IMR-90 (cell line): ENCODE results near the gene RBKS. TPM values are rescaled to one million over a fixed set of nuclear protein-coding genes. Genes with fewer than 3 reads are reported as not detected.

ENCODE experiments used
- ATAC-seq: fragments of 200-7000 bp; cut with Tn5 transposase; 2 replicates; pipeline ENCODE4 v1.9.1; 2020; ENCODE audit warnings: low read depth, mild to moderate bottlenecking, moderate library complexity
- BruUV-seq: library from RNA; stranded (reverse); fragments of 400-500 nt; replicated peaks from 2 replicates; lab custom pipeline; 2021; lab: Mats Ljungman, UMichigan
- CTCF ChIA-PET: fragments of 300-600 bp; formaldehyde crosslinking; extraction: SDS; loops from one replicate; lab custom pipeline; 2021; ENCODE audit warnings: antibody characterized with exemption; lab: Yijun Ruan, JAX
- POLR2A ChIA-PET: fragments of 300-600 bp; sonication (Branson Sonifier 250); formaldehyde crosslinking; loops from one replicate; lab custom pipeline; 2022; ENCODE audit warnings: antibody characterized with exemption; ENCODE audit not compliant: unreplicated experiment; lab: Charles Lee
- DNase-seq: peaks from one replicate; pipeline ENCODE4 v3.0.0; 2013
- H2AFZ ChIP-seq: replicated peaks from 2 replicates; pipeline ENCODE3; 2013; ENCODE audit warnings: low read length, mild to moderate bottlenecking; ENCODE audit not compliant: poor library complexity
- H2AK5ac ChIP-seq: 2 replicates; pipeline ENCODE4 v1.6.1; 2013; ENCODE audit warnings: low read depth, low read length, inconsistent platforms
- H2AK9ac ChIP-seq: replicated peaks from 2 replicates; pipeline ENCODE3; 2013; ENCODE audit warnings: mild to moderate bottlenecking, low read depth, low read length, moderate library complexity; ENCODE audit not compliant: poor library complexity
- H2BK120ac ChIP-seq: 2 replicates; pipeline ENCODE4 v1.6.1; 2013; ENCODE audit warnings: low read depth, low read length, inconsistent platforms
- H2BK15ac ChIP-seq: 3 replicates; pipeline ENCODE4 v1.6.1; 2013; ENCODE audit warnings: low read depth, low read length, inconsistent platforms
- H2BK20ac ChIP-seq: 2 replicates; pipeline ENCODE4 v1.6.1; 2013; ENCODE audit warnings: low read depth, mild to moderate bottlenecking, inconsistent platforms, low read length, moderate library complexity
- H2BK5ac ChIP-seq: 2 replicates; pipeline ENCODE4 v1.6.1; 2013; ENCODE audit warnings: mild to moderate bottlenecking, low read depth, low read length, inconsistent platforms; ENCODE audit not compliant: poor library complexity, severe bottlenecking
- H3K14ac ChIP-seq: replicated peaks from 2 replicates; pipeline ENCODE4 v1.6.1; 2013; ENCODE audit warnings: low read depth, low read length, inconsistent platforms
- H3K18ac ChIP-seq: 2 replicates; pipeline ENCODE4 v1.6.1; 2013; ENCODE audit warnings: low read depth, low read length, control low read depth
- H3K23ac ChIP-seq: 2 replicates; pipeline ENCODE4 v1.6.1; 2013; ENCODE audit warnings: low read depth, low read length, inconsistent platforms
- H3K27ac ChIP-seq: 2 replicates; pipeline ENCODE4 v1.5.1; 2013; ENCODE audit warnings: mild to moderate bottlenecking, control low read depth, low read length; ENCODE audit not compliant: insufficient read depth
- H3K27me3 ChIP-seq: 2 replicates; pipeline ENCODE4 v1.6.1; 2013; ENCODE audit warnings: low read length; ENCODE audit not compliant: control insufficient read depth, insufficient read depth
- H3K36me3 ChIP-seq: 2 replicates; pipeline ENCODE4 v1.6.1; 2013; ENCODE audit warnings: low read length, mixed read lengths; ENCODE audit not compliant: control insufficient read depth, insufficient read depth
- H3K4ac ChIP-seq: 2 replicates; pipeline ENCODE4 v1.6.1; 2013; ENCODE audit warnings: low read depth, low read length, inconsistent platforms
- H3K4me1 ChIP-seq: 2 replicates; pipeline ENCODE4 v1.6.1; 2013; ENCODE audit warnings: low read length, mixed read lengths; ENCODE audit not compliant: control insufficient read depth, insufficient read depth
- H3K4me2 ChIP-seq: 2 replicates; pipeline ENCODE4 v1.6.1; 2013; ENCODE audit warnings: low read depth, mild to moderate bottlenecking, control low read depth, low read length, moderate library complexity
- H3K4me3 ChIP-seq: 2 replicates; pipeline ENCODE4 v1.5.1; 2013; ENCODE audit warnings: low read depth, mild to moderate bottlenecking, control low read depth, low read length, moderate library complexity; ENCODE audit not compliant: insufficient read depth
- H3K56ac ChIP-seq: 2 replicates; pipeline ENCODE4 v1.6.1; 2013; ENCODE audit warnings: low read length, inconsistent platforms; ENCODE audit not compliant: insufficient read depth; ENCODE audit errors: extremely low read depth
- H3K79me1 ChIP-seq, 2 experiments: 2 replicates each; pipeline ENCODE4 v1.6.1; 2013; ENCODE audit warnings: low read length in 2 of 2, inconsistent platforms in 1 of 2, low read depth in 1 of 2
- H3K9ac ChIP-seq: 2 replicates; pipeline ENCODE4 v1.6.1; 2013; ENCODE audit warnings: low read depth, low read length, control low read depth
- H3K9me1 ChIP-seq: 2 replicates; pipeline ENCODE4 v1.6.1; 2013; ENCODE audit warnings: low read length, inconsistent platforms; ENCODE audit not compliant: insufficient read depth
- H3K9me3 ChIP-seq: 2 replicates; pipeline ENCODE4 v1.6.1; 2013; ENCODE audit warnings: low read length; ENCODE audit not compliant: control insufficient read depth, insufficient read depth
- H4K20me1 ChIP-seq: 2 replicates; pipeline ENCODE4 v1.6.1; 2013; ENCODE audit warnings: low read length, inconsistent platforms; ENCODE audit not compliant: insufficient read depth
- H4K5ac ChIP-seq: 2 replicates; pipeline ENCODE4 v1.6.1; 2013; ENCODE audit warnings: mild to moderate bottlenecking, low read depth, low read length, control low read depth
- H4K8ac ChIP-seq, 2 experiments: 2 replicates each; pipeline ENCODE4 v1.6.1; 2013; ENCODE audit warnings: low read depth in 2 of 2, low read length in 2 of 2, control low read depth in 1 of 2, inconsistent platforms in 1 of 2
- H4K91ac ChIP-seq: 2 replicates; pipeline ENCODE4 v1.6.1; 2013; ENCODE audit warnings: low read depth, low read length, inconsistent platforms; ENCODE audit not compliant: insufficient read depth
- BHLHE40 ChIP-seq: fragments of 150-350 bp; IDR thresholded peaks from 2 replicates; pipeline ENCODE4 v1.6.1; 2016; ENCODE audit warnings: mild to moderate bottlenecking, low read depth, low read length
- CEBPB ChIP-seq: IDR thresholded peaks from 2 replicates; pipeline ENCODE4 v1.6.1; 2012; ENCODE audit warnings: low read depth, low read length, improper control_type of control experiment
- FOS ChIP-seq: fragments of 150-350 bp; IDR thresholded peaks from 2 replicates; pipeline ENCODE4 v1.6.1; 2016; ENCODE audit warnings: low read depth, low read length
- MAFK ChIP-seq: IDR thresholded peaks from 2 replicates; pipeline ENCODE4 v1.6.1; 2012; ENCODE audit warnings: low read depth, low read length, improper control_type of control experiment
- MAZ ChIP-seq: IDR thresholded peaks from 2 replicates; pipeline ENCODE4 v1.6.1; 2012; ENCODE audit warnings: low read depth, mild to moderate bottlenecking, low read length, improper control_type of control experiment, moderate library complexity, borderline replicate concordance
- MXI1 ChIP-seq: IDR thresholded peaks from 2 replicates; pipeline ENCODE4 v1.6.1; 2012; ENCODE audit warnings: low read depth, mild to moderate bottlenecking, low read length, moderate library complexity, borderline replicate concordance
- NFE2L2 ChIP-seq: fragments of 150-350 bp; IDR thresholded peaks from 2 replicates; pipeline ENCODE4 v1.6.1; 2016; ENCODE audit warnings: low read depth, mild to moderate bottlenecking, low read length
- POLR2A ChIP-seq: IDR thresholded peaks from 2 replicates; pipeline ENCODE4 v1.6.1; 2012; ENCODE audit warnings: mild to moderate bottlenecking, low read depth, low read length
- RAD21 ChIP-seq: IDR thresholded peaks from 2 replicates; pipeline ENCODE4 v1.6.1; 2012; ENCODE audit warnings: low read length, improper control_type of control experiment
- RCOR1 ChIP-seq: IDR thresholded peaks from 2 replicates; pipeline ENCODE4 v1.6.1; 2012; ENCODE audit warnings: mild to moderate bottlenecking, low read length, improper control_type of control experiment; ENCODE audit not compliant: insufficient replicate concordance
- RFX5 ChIP-seq: IDR thresholded peaks from 2 replicates; pipeline ENCODE4 v1.8.0; 2012; ENCODE audit warnings: low read depth, mild to moderate bottlenecking, low read length, moderate library complexity
- SMC3 ChIP-seq: fragments of 150-350 bp; IDR thresholded peaks from 2 replicates; pipeline ENCODE4 v1.6.1; 2016; ENCODE audit warnings: low read depth, mild to moderate bottlenecking, antibody characterized with exemption, low read length, moderate library complexity
- dilution Hi-C: fragments of 300-500 bp; cut with HindIII; formaldehyde crosslinking; loops from one replicate; pipeline ENCODE4 v1.14.3; 2018; ENCODE audit warnings: low sequenced_read_pairs; ENCODE audit not compliant: unreplicated experiment
- in situ Hi-C: fragments of 300-500 bp; cut with MboI; formaldehyde crosslinking; loops from 3 replicates; pipeline ENCODE4 v1.14.3; 2019; ENCODE audit warnings: low sequenced_read_pairs, inconsistent platforms, mixed read lengths
- intact Hi-C: fragments of 100-400 bp; cut with micrococcal nuclease; formaldehyde crosslinking; loops from 2 replicates; pipeline ENCODE4 v1.10.0; 2022
- polyA plus RNA-seq, 3 experiments: library from polyadenylated mRNA; depleted of rRNA; stranded (reverse); fragments of >200 nt; gene quantifications; 2 replicates each; pipeline ENCODE4 v1.2.3, GENCODE V29; 2012; ENCODE audit warnings: low replicate concordance in 1 of 3
- total RNA-seq: library from RNA; depleted of rRNA; stranded (reverse); fragments of >200 nt; gene quantifications from 2 replicates; pipeline ENCODE4 v1.2.3, GENCODE V29; 2012
- TF ChIP-seq, protein P1 (sequence below): conservative IDR thresholded peaks from 2 replicates; pipeline ENCODE4 v1.5.1; 2012; ENCODE audit warnings: mild to moderate bottlenecking, low read depth, low read length, improper control_type of control experiment
- TF ChIP-seq, protein P2 (sequence below): fragments of 150-350 bp; IDR thresholded peaks from 2 replicates; pipeline ENCODE4 v1.6.1; 2017; ENCODE audit warnings: mild to moderate bottlenecking, antibody characterized with exemption, low read length, low read depth
- TF ChIP-seq, protein P3 (sequence below): fragments of 150-350 bp; IDR thresholded peaks from 2 replicates; pipeline ENCODE4 v1.6.1; 2016; ENCODE audit warnings: low read depth, mild to moderate bottlenecking, low read length, moderate library complexity, borderline replicate concordance

Gene RBKS
- total and polyA plus RNA-seq, 2 of the 4 experiments (the other 2 are of a cell fraction), result 1.1 to 1.4 TPM

DNA sequence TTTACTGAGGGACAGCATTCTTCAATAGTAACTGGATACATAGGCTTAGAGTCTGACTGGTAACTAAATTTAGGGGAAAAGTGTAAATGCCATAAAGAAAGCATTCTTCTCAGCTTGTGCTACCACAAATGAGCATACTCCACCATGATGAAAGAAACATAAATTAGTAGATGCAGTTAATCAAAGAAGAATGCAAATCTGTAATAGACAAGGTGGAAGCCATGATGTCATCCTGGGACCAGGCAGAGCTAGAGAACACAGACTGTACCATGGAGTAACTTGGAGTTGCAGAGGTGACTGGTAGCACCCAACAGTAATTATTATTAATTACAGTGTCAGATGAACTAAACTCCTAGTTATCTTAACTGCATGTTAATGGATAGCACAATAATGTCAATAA is 51.7 kb downstream of the RBKS start:
- H3K4me2 ChIP-seq, result no peak overlapping the region
- no peaks in the 10 kb centered on the region for H3K79me1 ChIP-seq
- dilution Hi-C loops, result no loop called here
- H3K4me3 ChIP-seq, result no peak overlapping the region
- no peaks in the 10 kb centered on the region for H3K36me3 ChIP-seq
- H3K18ac ChIP-seq, result no peak overlapping the region
- no peak overlapping the region for H2BK120ac ChIP-seq
- H3K27ac ChIP-seq, result no peak overlapping the region
- H4K8ac ChIP-seq, result no peak overlapping the region
- no peak overlapping the region for H3K14ac ChIP-seq
- H2AK9ac ChIP-seq, result no peak overlapping the region
- H3K9ac ChIP-seq, result no peak overlapping the region
- no peak overlapping the region for H2BK15ac ChIP-seq
- H3K56ac ChIP-seq, result no peak overlapping the region
- H3K23ac ChIP-seq, result no peak overlapping the region
- no peaks in the 10 kb centered on the region for H3K9me3 ChIP-seq
- CTCF ChIA-PET, result no interaction called here
- no peaks in the 10 kb centered on the region for H3K9me1 ChIP-seq
- TF ChIP-seq, protein P1, sequence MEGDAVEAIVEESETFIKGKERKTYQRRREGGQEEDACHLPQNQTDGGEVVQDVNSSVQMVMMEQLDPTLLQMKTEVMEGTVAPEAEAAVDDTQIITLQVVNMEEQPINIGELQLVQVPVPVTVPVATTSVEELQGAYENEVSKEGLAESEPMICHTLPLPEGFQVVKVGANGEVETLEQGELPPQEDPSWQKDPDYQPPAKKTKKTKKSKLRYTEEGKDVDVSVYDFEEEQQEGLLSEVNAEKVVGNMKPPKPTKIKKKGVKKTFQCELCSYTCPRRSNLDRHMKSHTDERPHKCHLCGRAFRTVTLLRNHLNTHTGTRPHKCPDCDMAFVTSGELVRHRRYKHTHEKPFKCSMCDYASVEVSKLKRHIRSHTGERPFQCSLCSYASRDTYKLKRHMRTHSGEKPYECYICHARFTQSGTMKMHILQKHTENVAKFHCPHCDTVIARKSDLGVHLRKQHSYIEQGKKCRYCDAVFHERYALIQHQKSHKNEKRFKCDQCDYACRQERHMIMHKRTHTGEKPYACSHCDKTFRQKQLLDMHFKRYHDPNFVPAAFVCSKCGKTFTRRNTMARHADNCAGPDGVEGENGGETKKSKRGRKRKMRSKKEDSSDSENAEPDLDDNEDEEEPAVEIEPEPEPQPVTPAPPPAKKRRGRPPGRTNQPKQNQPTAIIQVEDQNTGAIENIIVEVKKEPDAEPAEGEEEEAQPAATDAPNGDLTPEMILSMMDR, result no peak
- TF ChIP-seq POLR2A (no peak), MXI1 (no peak), RCOR1 (no peak), CEBPB (no peak), FOS (no peak), MAFK (no peak), BHLHE40 (no peak), NFE2L2 (no peak), RFX5 (no peak), MAZ (no peak), SMC3 (no peak), RAD21 (no peak)
- TF ChIP-seq, protein P2, sequence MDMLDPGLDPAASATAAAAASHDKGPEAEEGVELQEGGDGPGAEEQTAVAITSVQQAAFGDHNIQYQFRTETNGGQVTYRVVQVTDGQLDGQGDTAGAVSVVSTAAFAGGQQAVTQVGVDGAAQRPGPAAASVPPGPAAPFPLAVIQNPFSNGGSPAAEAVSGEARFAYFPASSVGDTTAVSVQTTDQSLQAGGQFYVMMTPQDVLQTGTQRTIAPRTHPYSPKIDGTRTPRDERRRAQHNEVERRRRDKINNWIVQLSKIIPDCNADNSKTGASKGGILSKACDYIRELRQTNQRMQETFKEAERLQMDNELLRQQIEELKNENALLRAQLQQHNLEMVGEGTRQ, result no peak
- TF ChIP-seq, protein P3, sequence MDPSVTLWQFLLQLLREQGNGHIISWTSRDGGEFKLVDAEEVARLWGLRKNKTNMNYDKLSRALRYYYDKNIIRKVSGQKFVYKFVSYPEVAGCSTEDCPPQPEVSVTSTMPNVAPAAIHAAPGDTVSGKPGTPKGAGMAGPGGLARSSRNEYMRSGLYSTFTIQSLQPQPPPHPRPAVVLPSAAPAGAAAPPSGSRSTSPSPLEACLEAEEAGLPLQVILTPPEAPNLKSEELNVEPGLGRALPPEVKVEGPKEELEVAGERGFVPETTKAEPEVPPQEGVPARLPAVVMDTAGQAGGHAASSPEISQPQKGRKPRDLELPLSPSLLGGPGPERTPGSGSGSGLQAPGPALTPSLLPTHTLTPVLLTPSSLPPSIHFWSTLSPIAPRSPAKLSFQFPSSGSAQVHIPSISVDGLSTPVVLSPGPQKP, result no peak
- no peak overlapping the region for H2AK5ac ChIP-seq
- H3K4ac ChIP-seq, result no peak overlapping the region
- intact Hi-C loops, result no loop called here
- H4K20me1 ChIP-seq, result no peaks in the 10 kb centered on the region
- DNase-seq (no peak), ATAC-seq (no peak)
- no peaks in the 10 kb centered on the region; the same call in none of the 2 replicates for H3K4me1 ChIP-seq
- BruUV-seq, result no TSS peak
- H2AFZ ChIP-seq, result no peak overlapping the region
- H4K91ac ChIP-seq, result no peak overlapping the region
- H2BK20ac ChIP-seq, result no peak overlapping the region
- H3K27me3 ChIP-seq, result no peaks in the 10 kb centered on the region
- no peak overlapping the region for H4K5ac ChIP-seq
- POLR2A ChIA-PET, result no interaction called here
- no peak overlapping the region for H2BK5ac ChIP-seq
- in situ Hi-C loops, result no loop called here
